ENCODE results near the gene MAGEA12. TPM values are rescaled to one million over a fixed set of nuclear protein-coding genes. Genes with fewer than 3 reads are reported as not detected.

MAGEA12 gene
- total RNA-seq, 2 experiments from 2014 or later = not detected

Other genes starting within 250 kb of the MAGEA12 start
- not detected for gene GABRQ, start 95.9 kb upstream of the MAGEA12 start, total RNA-seq
- not detected for gene MAGEA3, start 35.0 kb upstream of the MAGEA12 start, total RNA-seq
- gene CSAG2, start 24.5 kb upstream of the MAGEA12 start, total RNA-seq = under 1 TPM in 1 of 2 experiments, not detected in 1; 0.88 TPM
- gene MAGEA2B, start 19.1 kb upstream of the MAGEA12 start, total RNA-seq = not detected
- gene CSAG1, start within 50 bp of the MAGEA12 start, total RNA-seq = not detected
- not detected for gene MAGEA2, start 20.1 kb downstream of the MAGEA12 start, total RNA-seq
- gene CSAG3, start 25.5 kb downstream of the MAGEA12 start, total RNA-seq = 1 to 10 TPM in 1 of 2 experiments, not detected in 1; 1.3 TPM
- gene MAGEA6, start 35.9 kb downstream of the MAGEA12 start, total RNA-seq = not detected
- gene CETN2, start 97.0 kb downstream of the MAGEA12 start, total RNA-seq = 10 to 100 TPM; 12.3 to 12.6 TPM
- gene NSDHL, start 97.3 kb downstream of the MAGEA12 start, total RNA-seq = 10 to 100 TPM; 20.2 to 23.3 TPM
- gene ZNF185, start 164.3 kb downstream of the MAGEA12 start, total RNA-seq = 1 to 10 TPM in 1 of 2 experiments, under 1 TPM in 1; 0.82 to 1.4 TPM

All from activated CD4-positive, alpha-beta memory T cell treated with anti-CD3 and anti-CD28 coated beads for 36 hours (primary cell).